AG09319 (cell line): Measurements from ENCODE around the gene SCGN.

Experiments
- DNase-seq: peaks from one replicate; pipeline ENCODE4 v3.0.0-alpha.2; 2010; ENCODE audit warnings: low read depth; ENCODE audit errors: extremely low read depth
- TF ChIP-seq, protein P1 (sequence below): IDR thresholded peaks from 2 replicates; pipeline ENCODE4 v1.5.1; 2011; ENCODE audit warnings: low read depth, mild to moderate bottlenecking, inconsistent platforms, low read length, moderate library complexity

Gene SCGN

DNA sequence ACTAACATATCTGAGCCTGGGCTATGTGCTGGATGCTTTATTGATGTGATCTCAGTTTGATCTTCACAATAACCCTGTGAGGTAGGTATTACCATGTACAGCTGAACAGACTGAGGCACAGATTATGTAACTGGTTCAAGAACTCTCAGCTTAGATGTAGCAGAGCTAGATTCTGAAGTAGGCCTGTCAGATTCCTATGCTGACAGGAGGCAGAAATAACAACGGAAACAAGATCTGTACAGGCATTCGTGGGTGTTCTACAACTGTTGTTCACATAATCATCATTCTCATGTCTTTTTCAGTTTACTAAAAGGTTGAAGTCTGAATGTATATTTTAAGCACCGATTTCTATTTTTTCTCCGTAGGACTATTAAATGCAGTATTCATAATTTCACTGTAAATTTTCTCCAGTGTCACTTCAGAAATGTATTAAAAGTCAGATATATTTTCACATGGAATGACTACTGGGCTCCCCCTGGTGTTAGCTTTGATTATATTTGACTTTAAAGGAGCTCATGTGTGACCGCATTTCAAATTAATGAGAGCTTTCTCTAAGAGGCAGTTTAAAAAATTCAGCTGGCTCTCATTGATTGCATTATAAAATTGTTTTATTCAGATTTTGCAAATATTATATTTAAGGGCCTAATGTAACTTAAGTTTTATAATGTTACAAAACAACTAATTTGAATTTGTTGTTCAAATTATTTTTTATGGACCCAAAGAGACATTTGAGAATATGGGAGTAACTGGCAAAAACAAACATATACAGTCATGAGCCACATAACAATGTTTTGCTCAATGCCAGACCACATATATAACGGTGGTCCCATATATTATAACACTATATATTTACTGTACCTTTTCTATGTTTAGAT lies 66.1 kb downstream of the SCGN start:
- DNase-seq = no peak

DNA sequence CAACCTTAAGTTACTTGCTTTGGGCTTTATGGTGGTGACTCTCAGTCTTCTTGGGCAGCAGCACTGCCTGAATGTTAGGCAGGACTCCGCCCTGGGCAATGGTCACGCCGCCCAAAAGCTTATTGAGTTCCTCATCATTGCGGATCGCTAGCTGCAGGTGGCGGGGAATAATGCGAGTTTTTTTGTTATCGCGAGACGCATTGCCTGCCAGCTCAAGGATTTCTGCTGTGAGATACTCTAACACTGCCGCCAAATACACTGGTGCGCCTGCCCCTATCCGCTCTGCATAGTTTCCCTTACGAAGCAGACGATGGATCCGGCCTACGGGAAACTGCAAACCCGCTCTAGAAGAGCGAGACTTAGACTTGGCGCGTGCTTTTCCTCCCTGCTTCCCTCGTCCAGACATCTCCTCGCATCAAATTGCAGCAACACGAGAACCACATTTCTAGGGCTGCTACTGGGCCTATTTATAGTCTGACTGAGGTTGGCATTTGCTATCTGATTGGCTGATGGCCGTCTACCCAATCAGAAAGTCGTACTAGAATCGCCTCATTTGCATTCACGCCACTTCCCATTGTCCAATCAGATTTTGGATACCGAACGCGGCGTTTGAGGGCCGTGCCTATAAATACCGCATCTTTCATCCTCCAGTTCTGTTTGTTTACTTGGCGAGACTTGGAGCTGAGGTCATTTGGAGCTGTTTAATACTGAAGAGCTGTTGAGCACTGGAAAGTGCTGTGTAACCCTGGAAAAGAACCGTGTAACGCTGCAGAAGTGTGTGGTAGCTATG lies 74.3 kb downstream of the SCGN start:
- TF ChIP-seq, protein P1, sequence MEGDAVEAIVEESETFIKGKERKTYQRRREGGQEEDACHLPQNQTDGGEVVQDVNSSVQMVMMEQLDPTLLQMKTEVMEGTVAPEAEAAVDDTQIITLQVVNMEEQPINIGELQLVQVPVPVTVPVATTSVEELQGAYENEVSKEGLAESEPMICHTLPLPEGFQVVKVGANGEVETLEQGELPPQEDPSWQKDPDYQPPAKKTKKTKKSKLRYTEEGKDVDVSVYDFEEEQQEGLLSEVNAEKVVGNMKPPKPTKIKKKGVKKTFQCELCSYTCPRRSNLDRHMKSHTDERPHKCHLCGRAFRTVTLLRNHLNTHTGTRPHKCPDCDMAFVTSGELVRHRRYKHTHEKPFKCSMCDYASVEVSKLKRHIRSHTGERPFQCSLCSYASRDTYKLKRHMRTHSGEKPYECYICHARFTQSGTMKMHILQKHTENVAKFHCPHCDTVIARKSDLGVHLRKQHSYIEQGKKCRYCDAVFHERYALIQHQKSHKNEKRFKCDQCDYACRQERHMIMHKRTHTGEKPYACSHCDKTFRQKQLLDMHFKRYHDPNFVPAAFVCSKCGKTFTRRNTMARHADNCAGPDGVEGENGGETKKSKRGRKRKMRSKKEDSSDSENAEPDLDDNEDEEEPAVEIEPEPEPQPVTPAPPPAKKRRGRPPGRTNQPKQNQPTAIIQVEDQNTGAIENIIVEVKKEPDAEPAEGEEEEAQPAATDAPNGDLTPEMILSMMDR = no peak
- DNase-seq = no peak

More for the DNA sequence above, 66.1 kb downstream of the SCGN start:
- TF ChIP-seq, protein P1 = peak; percentile 54

DNA sequence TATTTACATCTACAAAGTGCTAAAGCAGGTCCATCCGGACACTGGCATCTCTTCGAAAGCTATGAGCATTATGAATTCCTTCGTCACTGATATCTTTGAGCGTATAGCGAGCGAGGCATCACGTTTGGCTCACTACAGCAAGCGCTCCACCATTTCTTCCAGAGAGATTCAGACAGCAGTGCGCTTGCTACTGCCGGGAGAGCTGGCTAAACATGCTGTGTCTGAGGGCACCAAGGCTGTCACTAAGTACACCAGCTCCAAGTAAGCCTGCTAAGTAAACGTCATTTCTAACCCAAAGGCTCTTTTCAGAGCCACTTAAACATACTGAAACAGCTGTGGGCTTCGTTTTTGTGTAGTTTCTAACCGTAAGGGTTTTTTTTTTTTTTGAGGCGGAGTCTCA lies 75.0 kb downstream of the SCGN start:
- DNase-seq = no peak
- TF ChIP-seq, protein P1 = no peak

DNA sequence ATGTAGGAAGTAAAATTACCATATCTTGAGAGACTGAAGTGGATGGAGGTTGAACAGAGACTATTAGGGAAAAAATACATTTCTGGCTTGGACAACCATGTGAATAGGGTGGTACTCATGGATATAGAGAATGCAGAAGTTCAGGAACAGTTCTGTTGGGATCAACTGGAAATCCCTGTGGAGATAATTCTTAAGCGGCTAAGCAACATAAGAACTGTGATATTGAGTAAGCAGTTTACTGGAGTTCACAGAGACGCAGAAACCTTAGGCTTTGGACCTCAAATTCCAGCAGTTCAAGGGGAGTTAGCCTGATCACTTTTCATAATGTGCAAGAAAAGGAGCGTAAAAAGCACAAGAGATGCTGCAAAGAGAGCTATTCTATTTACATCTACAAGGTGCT lies 78.9 kb downstream of the SCGN start:
- TF ChIP-seq, protein P1 = no peak
- DNase-seq = no peak

DNA sequence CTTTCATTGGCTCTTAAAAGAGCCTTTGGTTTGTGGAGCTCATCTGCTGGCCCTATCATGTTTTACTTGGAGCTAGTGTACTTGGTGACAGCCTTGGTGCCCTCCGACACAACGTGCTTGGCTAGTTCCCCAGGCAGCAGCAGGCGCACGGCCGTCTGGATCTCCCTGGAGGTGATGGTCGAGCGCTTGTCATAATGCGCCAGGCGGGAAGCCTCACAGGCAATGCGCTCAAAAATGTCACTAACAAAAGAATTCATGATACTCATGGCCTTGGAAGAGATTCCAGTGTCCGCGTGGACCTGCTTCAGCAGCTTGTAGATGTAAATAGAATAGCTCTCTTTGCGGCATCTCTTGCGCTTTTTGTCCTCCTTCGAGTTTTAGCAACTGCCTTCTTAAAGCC lies 79.7 kb downstream of the SCGN start:
- TF ChIP-seq, protein P1 = no peak
- DNase-seq = no peak

DNA sequence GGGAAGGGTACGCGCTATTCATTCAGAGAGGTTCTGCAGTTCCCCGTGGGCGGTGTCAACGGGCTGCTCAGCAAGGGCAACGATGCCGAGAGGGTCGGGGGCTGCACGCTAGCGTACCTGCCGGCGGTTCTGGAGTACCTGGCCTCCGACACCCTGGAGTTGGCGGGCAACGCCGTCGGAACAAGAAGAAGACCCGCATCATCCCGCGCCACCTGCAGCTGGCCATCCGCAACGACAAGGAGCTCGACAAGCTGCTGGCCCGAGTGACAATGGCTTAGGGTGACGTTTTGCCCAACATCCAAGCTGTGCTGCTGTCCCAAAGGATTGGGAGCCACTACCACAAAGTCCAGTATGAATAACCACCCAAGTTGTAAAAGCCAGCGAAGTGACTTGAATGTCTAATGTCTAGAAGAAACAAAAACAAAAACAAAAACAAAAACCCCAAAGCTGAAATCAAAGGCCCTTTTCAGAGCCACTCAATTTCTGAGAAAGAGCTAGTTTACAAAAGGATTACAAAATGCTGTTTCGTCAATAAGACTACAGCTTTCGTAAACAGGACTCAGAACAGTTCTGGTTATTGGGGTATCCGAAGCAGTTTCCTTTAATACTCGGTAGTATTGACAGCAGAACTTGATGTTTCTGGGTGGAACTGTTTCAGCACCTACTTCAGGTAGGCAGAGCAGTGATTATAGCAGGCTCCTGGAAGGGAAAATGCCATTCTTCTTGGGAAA lies 80.6 kb downstream of the SCGN start:
- DNase-seq = no peak
- TF ChIP-seq, protein P1 = no peak
